Measurements from ENCODE around the gene SORCS2.

The SORCS2 gene

GRCh38 chr4:7255488-7255881 lies 63.1 kb downstream of the SORCS2 start:
- TF ChIP-seq GATA3 (IDR thresholded peaks at IDR 0.05; ENCODE audit: low read depth, low read length) (no peak), GATA2 (IDR thresholded peaks at IDR 0.05; ENCODE audit: low read depth, low read length) (peak; percentile 59)

- TF ChIP-seq GATA3 (IDR thresholded peaks at IDR 0.05; ENCODE audit: low read depth, low read length) (no peak), GATA2 (IDR thresholded peaks at IDR 0.05; ENCODE audit: low read depth, low read length) (no peak)
These were observed 63.7 kb downstream of the SORCS2 start for GRCh38 chr4:7255996-7256395.

GRCh38 chr4:7256984-7257810 lies 64.9 kb downstream of the SORCS2 start:
- no peak for TF ChIP-seq GATA3 (IDR thresholded peaks at IDR 0.05; ENCODE audit: low read depth, low read length)
- no peak for TF ChIP-seq GATA2 (IDR thresholded peaks at IDR 0.05; ENCODE audit: low read depth, low read length)

- TF ChIP-seq GATA2 (IDR thresholded peaks at IDR 0.05; ENCODE audit: low read depth, low read length) (no peak), GATA3 (IDR thresholded peaks at IDR 0.05; ENCODE audit: low read depth, low read length) (no peak)
These were observed 66.7 kb downstream of the SORCS2 start for GRCh38 chr4:7259039-7259438.

- TF ChIP-seq GATA3 (IDR thresholded peaks at IDR 0.05; ENCODE audit: low read depth, low read length) (no peak), GATA2 (IDR thresholded peaks at IDR 0.05; ENCODE audit: low read depth, low read length) (no peak)
These were observed 68.2 kb downstream of the SORCS2 start for GRCh38 chr4:7260569-7260968.

- TF ChIP-seq GATA3 (IDR thresholded peaks at IDR 0.05; ENCODE audit: low read depth, low read length): no peak
- TF ChIP-seq GATA2 (IDR thresholded peaks at IDR 0.05; ENCODE audit: low read depth, low read length): no peak
These were observed 68.7 kb downstream of the SORCS2 start for GRCh38 chr4:7261087-7261486.

- TF ChIP-seq GATA2 (IDR thresholded peaks at IDR 0.05; ENCODE audit: low read depth, low read length) (no peak), GATA3 (IDR thresholded peaks at IDR 0.05; ENCODE audit: low read depth, low read length) (no peak)
These were observed 69.2 kb downstream of the SORCS2 start for GRCh38 chr4:7261536-7261935.

- TF ChIP-seq GATA2 (IDR thresholded peaks at IDR 0.05; ENCODE audit: low read depth, low read length) (no peak), GATA3 (IDR thresholded peaks at IDR 0.05; ENCODE audit: low read depth, low read length) (no peak)
These were observed 69.8 kb downstream of the SORCS2 start for GRCh38 chr4:7262134-7262533.

GRCh38 chr4:7263166-7263565 lies 70.8 kb downstream of the SORCS2 start:
- no peak for TF ChIP-seq GATA3 (IDR thresholded peaks at IDR 0.05; ENCODE audit: low read depth, low read length)
- TF ChIP-seq GATA2 (IDR thresholded peaks at IDR 0.05; ENCODE audit: low read depth, low read length): no peak

GRCh38 chr4:7264694-7265093 lies 72.4 kb downstream of the SORCS2 start:
- TF ChIP-seq GATA3 (IDR thresholded peaks at IDR 0.05; ENCODE audit: low read depth, low read length) (no peak), GATA2 (IDR thresholded peaks at IDR 0.05; ENCODE audit: low read depth, low read length) (no peak)

- TF ChIP-seq GATA3 (IDR thresholded peaks at IDR 0.05; ENCODE audit: low read depth, low read length) (no peak), GATA2 (IDR thresholded peaks at IDR 0.05; ENCODE audit: low read depth, low read length) (no peak)
These were observed 74.4 kb downstream of the SORCS2 start for GRCh38 chr4:7266525-7267292.

- TF ChIP-seq GATA3 (IDR thresholded peaks at IDR 0.05; ENCODE audit: low read depth, low read length) (no peak), GATA2 (IDR thresholded peaks at IDR 0.05; ENCODE audit: low read depth, low read length) (no peak)
These were observed 75.5 kb downstream of the SORCS2 start for GRCh38 chr4:7267829-7268228.

GRCh38 chr4:7268941-7269340 lies 76.6 kb downstream of the SORCS2 start:
- no peak for TF ChIP-seq GATA2 (IDR thresholded peaks at IDR 0.05; ENCODE audit: low read depth, low read length)
- TF ChIP-seq GATA3 (IDR thresholded peaks at IDR 0.05; ENCODE audit: low read depth, low read length): no peak

- no peak for TF ChIP-seq GATA2 (IDR thresholded peaks at IDR 0.05; ENCODE audit: low read depth, low read length)
- TF ChIP-seq GATA3 (IDR thresholded peaks at IDR 0.05; ENCODE audit: low read depth, low read length): no peak
These were observed 77.8 kb downstream of the SORCS2 start for GRCh38 chr4:7270121-7270520.

- TF ChIP-seq GATA2 (IDR thresholded peaks at IDR 0.05; ENCODE audit: low read depth, low read length): no peak
- no peak for TF ChIP-seq GATA3 (IDR thresholded peaks at IDR 0.05; ENCODE audit: low read depth, low read length)
These were observed 80.1 kb downstream of the SORCS2 start for GRCh38 chr4:7272404-7272803.

Data from SH-SY5Y (cell line).